ENCODE data around the gene PLCH1.

DNA sequence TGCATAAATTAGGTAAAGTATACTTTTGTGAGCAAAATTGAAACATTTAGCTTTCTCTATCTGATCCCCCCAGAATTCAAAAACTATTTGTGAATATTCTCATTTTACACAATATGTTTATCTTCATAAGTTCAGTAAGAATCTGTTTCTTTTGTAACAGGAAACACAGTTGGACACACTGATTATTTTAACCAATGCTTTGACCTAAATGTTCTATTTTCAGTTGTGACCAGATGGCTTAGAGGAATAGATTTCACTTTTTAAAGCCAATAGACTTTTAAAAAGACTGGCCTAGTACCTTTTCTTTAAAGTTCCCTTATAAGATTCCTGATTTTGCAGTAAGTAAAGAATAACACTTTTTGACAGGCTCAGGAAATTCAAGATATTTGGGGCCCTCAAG is 377.4 kb downstream of the PLCH1 start:
- TF ChIP-seq, protein P1, sequence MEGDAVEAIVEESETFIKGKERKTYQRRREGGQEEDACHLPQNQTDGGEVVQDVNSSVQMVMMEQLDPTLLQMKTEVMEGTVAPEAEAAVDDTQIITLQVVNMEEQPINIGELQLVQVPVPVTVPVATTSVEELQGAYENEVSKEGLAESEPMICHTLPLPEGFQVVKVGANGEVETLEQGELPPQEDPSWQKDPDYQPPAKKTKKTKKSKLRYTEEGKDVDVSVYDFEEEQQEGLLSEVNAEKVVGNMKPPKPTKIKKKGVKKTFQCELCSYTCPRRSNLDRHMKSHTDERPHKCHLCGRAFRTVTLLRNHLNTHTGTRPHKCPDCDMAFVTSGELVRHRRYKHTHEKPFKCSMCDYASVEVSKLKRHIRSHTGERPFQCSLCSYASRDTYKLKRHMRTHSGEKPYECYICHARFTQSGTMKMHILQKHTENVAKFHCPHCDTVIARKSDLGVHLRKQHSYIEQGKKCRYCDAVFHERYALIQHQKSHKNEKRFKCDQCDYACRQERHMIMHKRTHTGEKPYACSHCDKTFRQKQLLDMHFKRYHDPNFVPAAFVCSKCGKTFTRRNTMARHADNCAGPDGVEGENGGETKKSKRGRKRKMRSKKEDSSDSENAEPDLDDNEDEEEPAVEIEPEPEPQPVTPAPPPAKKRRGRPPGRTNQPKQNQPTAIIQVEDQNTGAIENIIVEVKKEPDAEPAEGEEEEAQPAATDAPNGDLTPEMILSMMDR (IDR thresholded peaks at IDR 0.05): no peak
- TF ChIP-seq POLR2AphosphoS5 (IDR thresholded peaks at IDR 0.05; ENCODE audit: insufficient read depth in 1 of 2, low read depth in 1 of 2): no peak
